Measurements from ENCODE around the gene TMEM30B. TPM values are rescaled to one million over a fixed set of nuclear protein-coding genes. Genes with fewer than 3 reads are reported as not detected.

Gene TMEM30B
- total and polyA plus RNA-seq, 2 of the 8 experiments (the other 6 are each of a cell fraction or from before 2014, with no cell fraction given) = 11.2 to 18.7 TPM

DNA sequence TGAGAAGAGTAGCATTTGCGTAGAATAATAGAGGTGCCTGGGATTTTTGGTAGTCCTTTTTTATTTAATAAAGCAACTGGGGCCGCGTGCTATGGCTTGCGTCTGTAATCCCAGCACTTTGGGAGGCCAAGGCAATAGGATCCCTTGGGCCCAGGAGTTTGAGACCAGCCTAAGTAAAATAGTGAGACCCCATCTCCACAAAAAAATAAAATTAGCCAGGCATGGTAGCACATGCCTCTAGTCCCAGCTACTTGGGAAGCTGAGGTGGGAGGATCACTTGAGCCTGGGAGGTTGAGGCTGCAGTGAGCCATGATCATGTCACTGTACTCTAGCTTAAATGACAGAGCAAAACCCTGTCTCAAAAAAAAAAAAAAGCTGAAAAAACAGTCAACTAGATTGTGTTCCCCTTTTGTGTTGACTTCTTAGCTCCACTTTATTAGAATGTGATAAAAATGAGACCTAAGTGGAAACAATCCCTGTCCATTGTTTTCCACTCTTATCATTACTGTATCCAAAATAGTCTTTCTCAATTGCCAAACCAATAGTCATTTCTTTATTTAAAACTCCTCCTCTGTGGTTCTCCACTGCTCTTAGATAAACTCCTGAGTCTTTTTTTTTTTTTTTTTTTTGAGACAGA lies 47.6 kb upstream of the TMEM30B start (continued):
- TF ChIP-seq CHD7 (IDR thresholded peaks at IDR 0.05; ENCODE audit: insufficient replicate concordance, low read length) (no peak), MAX (IDR thresholded peaks at IDR 0.05) (no peak), CBX8 (IDR thresholded peaks at IDR 0.05; ENCODE audit: borderline replicate concordance, low read depth, low read length) (no peak), JUND (IDR thresholded peaks at IDR 0.05; ENCODE audit: low read length) (no peak), ATF3 (IDR thresholded peaks at IDR 0.05; ENCODE audit: insufficient read depth, low read depth, low read length) (no peak), SIX5 (IDR thresholded peaks at IDR 0.05; ENCODE audit: low read depth, low read length) (no peak), TAF7 (optimal IDR thresholded peaks at IDR 0.05; ENCODE audit: borderline replicate concordance, low read depth, low read length) (no peak), EZH2 (IDR thresholded peaks at IDR 0.05; ENCODE audit: low read depth, low read length, severe bottlenecking) (no peak), JUN (IDR thresholded peaks at IDR 0.05; ENCODE audit: low read depth, low read length) (no peak), CTBP2 (IDR thresholded peaks at IDR 0.05; ENCODE audit: borderline replicate concordance, insufficient read depth, insufficient read length, low read length) (no peak)

Data from H1 (cell line).